KOPT-K1 (cell line): Measurements from ENCODE around the gene CSTB.
A peak's percentile ranks its signal among the peaks of the same experiment; 100 is the strongest.

ENCODE experiments used
- H3K27ac ChIP-seq: fragments of 200-600 bp; sonication (generic); 2 replicates; pipeline ENCODE4 v1.5.1; 2016; ENCODE audit warnings: antibody characterized with exemption, mild to moderate bottlenecking, low read depth, low read length; ENCODE audit not compliant: poor library complexity, severe bottlenecking
- H3K36me3 ChIP-seq: fragments of 200-600 bp; sonication (generic); 2 replicates; pipeline ENCODE4 v1.5.1; 2017; ENCODE audit warnings: antibody characterized with exemption, mild to moderate bottlenecking, low read length, moderate library complexity; ENCODE audit not compliant: insufficient read depth
- H3K9me3 ChIP-seq: fragments of 200-600 bp; sonication (generic); 2 replicates; pipeline ENCODE4 v1.5.1; 2017; ENCODE audit warnings: antibody characterized with exemption, low read length, mild to moderate bottlenecking; ENCODE audit not compliant: insufficient read depth, poor library complexity, severe bottlenecking

Gene CSTB

DNA sequence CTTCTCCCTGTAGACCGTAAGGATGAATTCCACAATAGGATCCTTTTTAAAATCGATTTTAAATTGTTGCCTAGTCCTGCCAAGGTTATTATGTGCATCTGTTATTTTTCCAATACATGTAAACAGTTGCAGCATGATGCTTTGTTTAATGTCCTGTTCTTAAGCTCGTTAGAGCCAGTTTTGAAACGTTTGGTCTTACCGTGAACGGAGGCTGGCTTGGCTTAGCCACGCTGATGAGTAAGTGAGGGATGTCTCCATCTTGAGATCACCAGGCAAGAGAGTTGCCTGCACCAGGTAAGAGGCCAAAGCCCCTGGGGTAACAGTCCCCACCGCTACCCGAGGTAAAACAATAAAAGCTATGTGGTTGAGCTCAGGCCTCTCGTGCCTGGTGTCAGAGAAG lies 17.3 kb downstream of the CSTB start:
- no peaks in the 10 kb centered on the region for H3K9me3 ChIP-seq
- no peak overlapping the region for H3K27ac ChIP-seq
- peaks cover 17% of the 10 kb centered on the region; the same call in 1 of the 2 replicates for H3K36me3 ChIP-seq

GRCh38 chr21:43758111-43758641 lies 17.9 kb downstream of the CSTB start:
- Histone ChIP-seq H3K36me3 (peaks cover 18% of the 10 kb centered on the region; the same call in 1 of the 2 replicates), H3K27ac (no peak overlapping the region), H3K9me3 (no peaks in the 10 kb centered on the region)

GRCh38 chr21:43757601-43758000 lies 18.5 kb downstream of the CSTB start:
- H3K36me3 ChIP-seq, result peaks cover 23% of the 10 kb centered on the region; the same call in 1 of the 2 replicates
- H3K27ac ChIP-seq, result no peak overlapping the region
- H3K9me3 ChIP-seq, result no peaks in the 10 kb centered on the region

DNA sequence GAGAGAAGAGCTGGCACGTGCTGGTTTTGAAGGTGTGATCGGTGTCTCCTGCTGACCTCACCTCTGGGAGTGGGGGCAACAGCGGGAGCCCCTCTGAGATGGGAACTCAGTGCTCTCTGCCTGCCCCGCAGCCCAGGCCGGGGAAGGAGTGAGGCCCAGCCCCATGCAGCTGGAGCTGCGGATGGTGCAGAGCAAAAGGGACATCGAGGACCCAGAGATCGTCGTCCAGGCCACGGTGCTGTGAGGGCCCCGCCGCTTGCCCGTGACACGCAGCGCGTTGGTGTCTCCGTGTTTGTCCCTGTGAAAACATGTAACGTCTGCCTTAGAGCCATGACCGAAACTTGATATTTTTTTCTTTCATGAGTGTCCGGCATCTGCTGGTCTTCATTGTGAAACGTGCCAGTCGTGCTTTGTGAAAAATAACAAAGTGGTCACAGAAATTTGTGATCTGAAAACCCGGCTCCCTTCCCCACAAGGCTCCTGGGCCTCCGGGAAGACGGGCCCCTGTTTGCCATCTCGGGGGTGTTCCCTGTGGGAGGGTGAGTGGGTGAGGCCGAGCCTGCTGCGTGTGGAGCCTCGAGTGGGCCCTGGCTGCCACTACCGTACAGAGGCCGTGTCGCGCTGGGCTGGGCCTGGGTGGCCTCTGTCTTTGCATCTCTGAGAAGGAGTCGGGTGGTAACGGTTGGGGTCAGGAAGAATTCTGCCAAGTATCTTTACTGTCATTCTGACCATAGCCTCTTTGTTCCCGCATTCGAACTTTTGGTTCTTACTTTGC lies 20.1 kb downstream of the CSTB start:
- Histone ChIP-seq H3K36me3 (peaks cover 24% of the 10 kb centered on the region; the same call in 1 of the 2 replicates), H3K9me3 (no peaks in the 10 kb centered on the region), H3K27ac (no peak overlapping the region)

- H3K27ac ChIP-seq, result no peak overlapping the region
- H3K36me3 ChIP-seq, result peaks cover 24% of the 10 kb centered on the region; the same call in 1 of the 2 replicates
- H3K9me3 ChIP-seq, result no peaks in the 10 kb centered on the region
These were observed 20.9 kb downstream of the CSTB start for GRCh38 chr21:43754948-43755781.

DNA sequence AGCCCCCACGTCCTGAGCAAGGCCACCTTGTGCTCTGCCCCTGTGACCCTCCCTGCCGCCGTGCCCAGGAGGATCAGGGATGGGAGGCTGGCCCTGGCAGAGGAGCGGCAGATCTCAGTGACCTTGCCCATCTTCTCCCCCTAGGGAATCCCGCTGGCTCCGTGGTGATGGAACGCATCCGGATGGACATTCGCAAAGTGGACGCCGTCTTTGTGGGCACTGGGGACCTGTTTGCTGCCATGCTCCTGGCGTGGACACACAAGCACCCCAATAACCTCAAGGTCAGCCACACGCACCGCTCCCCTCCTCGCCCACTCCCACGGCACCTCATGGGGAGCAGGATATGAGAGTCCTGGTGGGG lies 22.7 kb downstream of the CSTB start:
- Histone ChIP-seq H3K9me3 (no peaks in the 10 kb centered on the region), H3K27ac (no peak overlapping the region), H3K36me3 (peaks cover 24% of the 10 kb centered on the region; the same call in 1 of the 2 replicates)

DNA sequence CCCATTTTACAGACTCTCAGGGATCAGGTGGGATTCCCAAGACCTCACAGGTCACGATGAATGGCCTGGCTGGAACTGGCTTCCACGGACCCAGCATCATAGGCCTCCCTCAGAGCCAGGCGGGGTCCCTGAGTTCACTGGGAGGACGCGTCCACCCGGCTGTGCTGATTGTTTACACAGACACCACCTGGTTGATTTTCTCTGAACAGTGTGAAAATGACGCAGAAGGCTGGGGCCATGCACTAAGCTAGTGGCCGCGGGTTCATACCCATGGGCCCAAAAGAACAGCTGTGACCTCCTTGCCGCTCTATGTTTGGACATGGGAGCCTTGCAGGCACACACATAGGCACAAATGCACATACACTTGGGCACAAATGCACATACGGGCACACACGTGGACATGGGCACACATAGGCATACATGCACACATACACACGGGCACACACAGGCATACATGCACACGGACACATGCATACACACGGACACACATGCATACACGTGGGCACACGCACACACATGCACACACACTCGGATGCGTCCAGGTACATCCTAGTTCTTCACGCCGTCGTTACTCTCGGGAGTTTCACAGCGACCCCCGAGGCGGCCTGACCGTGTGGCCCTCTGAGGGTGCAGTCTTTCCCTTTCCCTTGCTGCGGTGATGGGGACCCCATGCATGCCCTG lies 23.2 kb downstream of the CSTB start:
- no peaks in the 10 kb centered on the region for H3K9me3 ChIP-seq
- H3K36me3 ChIP-seq, result peaks cover 24% of the 10 kb centered on the region; the same call in 1 of the 2 replicates
- H3K27ac ChIP-seq, result no peak overlapping the region

GRCh38 chr21:43751955-43752591 lies 24.0 kb downstream of the CSTB start:
- peaks cover 24% of the 10 kb centered on the region; the same call in 1 of the 2 replicates for H3K36me3 ChIP-seq
- no peak overlapping the region for H3K27ac ChIP-seq
- no peaks in the 10 kb centered on the region for H3K9me3 ChIP-seq

GRCh38 chr21:43750339-43751033 lies 25.6 kb downstream of the CSTB start:
- peak overlapping the region; percentile 50 for H3K27ac ChIP-seq
- H3K9me3 ChIP-seq, result no peaks in the 10 kb centered on the region
- H3K36me3 ChIP-seq, result peaks cover 16% of the 10 kb centered on the region; the same call in 1 of the 2 replicates

DNA sequence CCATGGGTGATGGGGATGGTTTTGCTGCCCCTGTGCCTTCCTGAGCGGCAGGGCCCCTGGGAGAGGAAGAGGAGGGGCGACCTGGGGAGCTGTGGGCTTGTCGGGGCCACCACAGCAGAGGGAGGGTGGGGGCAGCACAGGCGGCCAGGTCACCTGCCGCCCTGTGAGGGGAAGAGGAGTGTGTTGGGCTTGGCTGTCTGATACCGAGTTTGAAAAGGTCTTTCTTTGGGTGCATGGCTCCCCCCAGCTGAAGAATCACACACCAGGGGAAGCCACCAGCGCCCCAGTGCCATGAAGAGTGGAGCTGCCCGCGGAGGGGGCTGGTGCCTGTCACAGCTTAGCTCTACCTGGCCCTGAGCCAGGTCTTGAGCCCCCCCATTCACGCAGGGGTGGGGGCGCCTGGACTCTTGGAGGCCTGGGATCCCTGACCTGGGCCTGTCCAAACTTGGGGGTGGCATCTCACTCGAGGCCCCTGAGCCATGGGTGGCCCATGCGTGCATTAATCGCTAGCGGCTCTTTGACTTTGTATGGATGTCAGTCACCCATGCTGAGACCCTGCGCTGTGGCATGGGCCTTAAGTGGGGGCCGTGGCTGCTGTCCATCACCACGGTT lies 26.4 kb downstream of the CSTB start:
- Histone ChIP-seq H3K27ac (peak overlapping the region; percentile 50), H3K36me3 (peaks cover 15% of the 10 kb centered on the region; the same call in 1 of the 2 replicates), H3K9me3 (no peaks in the 10 kb centered on the region)

GRCh38 chr21:43748622-43749021 lies 27.5 kb downstream of the CSTB start:
- Histone ChIP-seq H3K36me3 (peaks cover 18% of the 10 kb centered on the region; the same call in 1 of the 2 replicates), H3K27ac (no peak overlapping the region), H3K9me3 (no peaks in the 10 kb centered on the region)

- Histone ChIP-seq H3K9me3 (no peaks in the 10 kb centered on the region), H3K27ac (no peak overlapping the region), H3K36me3 (peaks cover 10% of the 10 kb centered on the region; the same call in 1 of the 2 replicates)
These were observed 30.2 kb downstream of the CSTB start for GRCh38 chr21:43745772-43746517.

DNA sequence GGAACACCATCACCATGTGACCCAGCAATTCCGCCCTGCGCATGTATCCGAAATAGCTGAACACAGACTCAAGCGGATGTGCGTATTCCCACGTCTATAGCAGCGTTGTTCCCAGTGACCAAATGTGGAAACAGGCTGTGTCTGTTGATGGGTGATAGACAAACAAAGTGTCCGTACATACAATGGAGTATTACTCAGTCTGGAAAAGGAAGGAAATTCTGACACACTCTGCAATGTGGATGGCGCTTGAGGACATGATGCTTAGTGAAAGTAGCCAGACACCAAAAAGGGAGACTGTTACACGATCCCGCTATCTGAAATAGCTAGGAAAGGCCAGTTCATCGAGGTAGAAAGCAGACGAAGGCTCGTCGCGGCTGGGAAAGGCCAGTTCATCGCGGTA lies 31.4 kb downstream of the CSTB start:
- peaks cover 10% of the 10 kb centered on the region; the same call in 1 of the 2 replicates for H3K36me3 ChIP-seq
- H3K27ac ChIP-seq, result no peak overlapping the region
- no peaks in the 10 kb centered on the region for H3K9me3 ChIP-seq
